ENCODE measurements around the gene VIP.

The VIP gene

GRCh38 chr6:152775428-152775827 is 24.8 kb downstream of the VIP start:
- DNase-seq (ENCODE audit: insufficient read length, low spot score), result no peak
- FAIRE-seq, result no peak

- FAIRE-seq (no peak), DNase-seq (ENCODE audit: insufficient read length, low spot score) (no peak)
These were observed 26.2 kb downstream of the VIP start for GRCh38 chr6:152776833-152777232.

GRCh38 chr6:152783217-152783878 is 32.8 kb downstream of the VIP start:
- no peak for DNase-seq (ENCODE audit: insufficient read length, low spot score)
- FAIRE-seq, result no peak

- no peak for DNase-seq (ENCODE audit: insufficient read length, low spot score)
- no peak for FAIRE-seq
These were observed 44.1 kb downstream of the VIP start for GRCh38 chr6:152794696-152795095.

- FAIRE-seq, result no peak
- no peak for DNase-seq (ENCODE audit: insufficient read length, low spot score)
These were observed 53.6 kb downstream of the VIP start for GRCh38 chr6:152804150-152804549.

Measured in GM19239 (cell line).